ENCODE results near the gene NPRL2. TPM values are rescaled to one million over a fixed set of nuclear protein-coding genes. Genes with fewer than 3 reads are reported as not detected.

The NPRL2 gene
- total and polyA plus RNA-seq, 2 of the 13 experiments (the other 11 are each of a cell fraction or from before 2014, with no cell fraction given), result 30.6 to 51.4 TPM

DNA sequence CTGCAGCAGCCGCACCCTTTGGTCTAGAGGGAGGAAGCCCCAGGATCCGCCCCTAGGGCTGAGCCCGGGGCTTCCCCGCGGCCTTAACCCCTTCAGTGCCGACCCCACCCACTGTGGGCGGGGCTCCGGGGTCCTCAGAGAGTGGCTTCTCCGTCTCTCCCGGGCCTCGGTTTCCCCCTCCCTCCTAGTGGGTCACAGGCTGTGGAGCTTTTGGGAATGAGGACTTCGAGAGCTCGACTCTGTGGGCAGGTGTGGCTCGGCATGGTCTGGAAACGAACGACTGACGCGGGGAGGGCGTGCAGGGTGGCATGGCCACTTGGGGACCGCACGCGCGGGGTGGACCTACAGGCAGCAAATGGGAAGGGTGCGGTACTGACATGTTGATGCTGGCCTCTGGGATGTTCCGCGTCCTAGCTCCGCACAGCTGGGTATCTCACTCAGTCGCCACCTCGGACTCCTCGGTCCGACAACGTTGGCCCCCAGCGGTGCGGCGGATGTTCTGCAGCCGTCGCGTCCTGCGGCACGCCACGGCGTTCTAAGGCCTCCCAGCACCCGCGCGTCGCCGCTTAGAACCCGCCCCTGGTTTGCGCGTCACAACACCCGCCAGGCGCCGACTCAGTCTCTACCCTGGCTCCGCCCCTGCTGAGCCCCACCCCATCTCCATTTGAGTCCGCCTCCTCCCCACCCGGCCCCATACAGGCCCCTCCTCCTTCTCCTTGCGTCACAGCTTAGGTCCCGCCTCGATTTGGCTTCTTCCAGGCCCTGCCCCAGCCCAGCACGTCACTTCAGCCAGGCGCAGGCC lies 51.5 kb downstream of the NPRL2 start, which contains the start of the genes HYAL3 and NAA80 (continued):
- TF ChIP-seq NFKB2 (CRISPR knock-in tag; IDR thresholded peaks at IDR 0.05; ENCODE audit: borderline replicate concordance) (peak; percentile 84; the same call in 1 of the 2 replicates), SRY (CRISPR knock-in tag; IDR thresholded peaks at IDR 0.05) (peak; percentile 71), ZFP62 (CRISPR knock-in tag; IDR thresholded peaks at IDR 0.05) (no peak), ZNF160 (CRISPR knock-in tag; IDR thresholded peaks at IDR 0.05) (0 out of 2 replicates have a peak, but pooled peaks have one; percentile 15), NR2C2 (CRISPR knock-in tag; IDR thresholded peaks at IDR 0.05; ENCODE audit: borderline replicate concordance) (no peak), ZSCAN29 (CRISPR knock-in tag; conservative IDR thresholded peaks at IDR 0.05) (no peak), ATAD3A (CRISPR knock-in tag; IDR thresholded peaks at IDR 0.05) (no peak), SUZ12 (IDR thresholded peaks at IDR 0.05; ENCODE audit: low read depth, low read length) (no peak), ZNF282 (IDR thresholded peaks at IDR 0.05; ENCODE audit: partially characterized antibody) (no peak), EZH2 (conservative IDR thresholded peaks at IDR 0.05; ENCODE audit: low read depth, low read length) (no peak), KDM1A (CRISPR knock-in tag; IDR thresholded peaks at IDR 0.05) (no peak), NRL (CRISPR knock-in tag; IDR thresholded peaks at IDR 0.05; ENCODE audit: borderline replicate concordance) (peak; percentile 92), ZNF136 (CRISPR knock-in tag; IDR thresholded peaks at IDR 0.05; ENCODE audit: low read depth) (no peak), ZNF556 (CRISPR knock-in tag; IDR thresholded peaks at IDR 0.05; ENCODE audit: borderline replicate concordance) (no peak; the same call in 1 of the 2 replicates), CEBPG (CRISPR knock-in tag; IDR thresholded peaks at IDR 0.05) (no peak; the same call in 1 of the 2 replicates), ZNF343 (CRISPR knock-in tag; IDR thresholded peaks at IDR 0.05) (peak; percentile 52; the same call in 1 of the 2 replicates), ZBTB21 (CRISPR knock-in tag; IDR thresholded peaks at IDR 0.05) (no peak), ZNF546 (CRISPR knock-in tag; conservative IDR thresholded peaks at IDR 0.05) (peak; percentile 85; the same call in 1 of the 2 replicates), FOXO1 (CRISPR knock-in tag; IDR thresholded peaks at IDR 0.05) (0 out of 2 replicates have a peak, but pooled peaks have one; percentile 38), KDM6A (CRISPR knock-in tag; IDR thresholded peaks at IDR 0.05; ENCODE audit: low read depth) (0 out of 2 replicates have a peak, but pooled peaks have one; percentile 18), ZNF879 (CRISPR knock-in tag; IDR thresholded peaks at IDR 0.05) (no peak)
- TF ChIP-seq, protein P1, sequence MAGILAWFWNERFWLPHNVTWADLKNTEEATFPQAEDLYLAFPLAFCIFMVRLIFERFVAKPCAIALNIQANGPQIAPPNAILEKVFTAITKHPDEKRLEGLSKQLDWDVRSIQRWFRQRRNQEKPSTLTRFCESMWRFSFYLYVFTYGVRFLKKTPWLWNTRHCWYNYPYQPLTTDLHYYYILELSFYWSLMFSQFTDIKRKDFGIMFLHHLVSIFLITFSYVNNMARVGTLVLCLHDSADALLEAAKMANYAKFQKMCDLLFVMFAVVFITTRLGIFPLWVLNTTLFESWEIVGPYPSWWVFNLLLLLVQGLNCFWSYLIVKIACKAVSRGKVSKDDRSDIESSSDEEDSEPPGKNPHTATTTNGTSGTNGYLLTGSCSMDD (CRISPR knock-in tag; IDR thresholded peaks at IDR 0.05), result no peak
- TF ChIP-seq, protein P2, sequence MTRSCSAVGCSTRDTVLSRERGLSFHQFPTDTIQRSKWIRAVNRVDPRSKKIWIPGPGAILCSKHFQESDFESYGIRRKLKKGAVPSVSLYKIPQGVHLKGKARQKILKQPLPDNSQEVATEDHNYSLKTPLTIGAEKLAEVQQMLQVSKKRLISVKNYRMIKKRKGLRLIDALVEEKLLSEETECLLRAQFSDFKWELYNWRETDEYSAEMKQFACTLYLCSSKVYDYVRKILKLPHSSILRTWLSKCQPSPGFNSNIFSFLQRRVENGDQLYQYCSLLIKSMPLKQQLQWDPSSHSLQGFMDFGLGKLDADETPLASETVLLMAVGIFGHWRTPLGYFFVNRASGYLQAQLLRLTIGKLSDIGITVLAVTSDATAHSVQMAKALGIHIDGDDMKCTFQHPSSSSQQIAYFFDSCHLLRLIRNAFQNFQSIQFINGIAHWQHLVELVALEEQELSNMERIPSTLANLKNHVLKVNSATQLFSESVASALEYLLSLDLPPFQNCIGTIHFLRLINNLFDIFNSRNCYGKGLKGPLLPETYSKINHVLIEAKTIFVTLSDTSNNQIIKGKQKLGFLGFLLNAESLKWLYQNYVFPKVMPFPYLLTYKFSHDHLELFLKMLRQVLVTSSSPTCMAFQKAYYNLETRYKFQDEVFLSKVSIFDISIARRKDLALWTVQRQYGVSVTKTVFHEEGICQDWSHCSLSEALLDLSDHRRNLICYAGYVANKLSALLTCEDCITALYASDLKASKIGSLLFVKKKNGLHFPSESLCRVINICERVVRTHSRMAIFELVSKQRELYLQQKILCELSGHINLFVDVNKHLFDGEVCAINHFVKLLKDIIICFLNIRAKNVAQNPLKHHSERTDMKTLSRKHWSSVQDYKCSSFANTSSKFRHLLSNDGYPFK (CRISPR knock-in tag; IDR thresholded peaks at IDR 0.05; ENCODE audit: borderline replicate concordance), result no peak; the same call in 1 of the 2 replicates
- TF ChIP-seq, protein P3, sequence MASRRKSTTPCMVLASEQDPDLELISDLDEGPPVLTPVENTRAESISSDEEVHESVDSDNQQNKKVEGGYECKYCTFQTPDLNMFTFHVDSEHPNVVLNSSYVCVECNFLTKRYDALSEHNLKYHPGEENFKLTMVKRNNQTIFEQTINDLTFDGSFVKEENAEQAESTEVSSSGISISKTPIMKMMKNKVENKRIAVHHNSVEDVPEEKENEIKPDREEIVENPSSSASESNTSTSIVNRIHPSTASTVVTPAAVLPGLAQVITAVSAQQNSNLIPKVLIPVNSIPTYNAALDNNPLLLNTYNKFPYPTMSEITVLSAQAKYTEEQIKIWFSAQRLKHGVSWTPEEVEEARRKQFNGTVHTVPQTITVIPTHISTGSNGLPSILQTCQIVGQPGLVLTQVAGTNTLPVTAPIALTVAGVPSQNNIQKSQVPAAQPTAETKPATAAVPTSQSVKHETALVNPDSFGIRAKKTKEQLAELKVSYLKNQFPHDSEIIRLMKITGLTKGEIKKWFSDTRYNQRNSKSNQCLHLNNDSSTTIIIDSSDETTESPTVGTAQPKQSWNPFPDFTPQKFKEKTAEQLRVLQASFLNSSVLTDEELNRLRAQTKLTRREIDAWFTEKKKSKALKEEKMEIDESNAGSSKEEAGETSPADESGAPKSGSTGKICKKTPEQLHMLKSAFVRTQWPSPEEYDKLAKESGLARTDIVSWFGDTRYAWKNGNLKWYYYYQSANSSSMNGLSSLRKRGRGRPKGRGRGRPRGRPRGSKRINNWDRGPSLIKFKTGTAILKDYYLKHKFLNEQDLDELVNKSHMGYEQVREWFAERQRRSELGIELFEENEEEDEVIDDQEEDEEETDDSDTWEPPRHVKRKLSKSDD (CRISPR knock-in tag; IDR thresholded peaks at IDR 0.05; ENCODE audit: low read depth), result peak; percentile 90

Measured in HepG2 (cell line).